DND-41 (cell line): ENCODE results near the gene UNC13D.

Experiments
- ATAC-seq: fragments of 200-7000 bp; cut with Tn5 transposase; 3 replicates; pipeline ENCODE4 v1.9.1; 2021; ENCODE audit warnings: low read depth; ENCODE audit not compliant: insufficient read depth
- DNase-seq: peaks from one replicate; pipeline ENCODE4 v3.0.0-alpha.2; 2020
- H2AFZ ChIP-seq: 2 replicates; pipeline ENCODE4 v1.6.0; 2012; ENCODE audit warnings: low read depth, low read length
- H3K27ac ChIP-seq: 2 replicates; pipeline ENCODE4 v1.5.1; 2012; ENCODE audit warnings: low read length, inconsistent platforms
- H3K27me3 ChIP-seq: fragments of 200-600 bp; sonication (generic); 2 replicates; pipeline ENCODE4 v1.6.0; 2012; ENCODE audit warnings: low read length, mild to moderate bottlenecking, inconsistent platforms; ENCODE audit not compliant: insufficient read depth, poor library complexity
- H3K36me3 ChIP-seq: 2 replicates; pipeline ENCODE4 v1.5.1; 2012; ENCODE audit warnings: low read length, inconsistent platforms; ENCODE audit not compliant: insufficient read depth
- H3K4me1 ChIP-seq: 2 replicates; pipeline ENCODE4 v1.5.1; 2012; ENCODE audit warnings: mild to moderate bottlenecking, low read length; ENCODE audit not compliant: insufficient read depth
- H3K4me2 ChIP-seq: 2 replicates; pipeline ENCODE4 v1.6.0; 2012; ENCODE audit warnings: mild to moderate bottlenecking, moderate library complexity, low read length, inconsistent platforms; ENCODE audit not compliant: insufficient read depth
- H3K4me3 ChIP-seq, 2 experiments: fragments of 200-600 bp in 1 of 2; shearing (Covaris generic) in 1 of 2; 2 replicates each; pipeline ENCODE4 v1.5.1; 2012 to 2016; ENCODE audit warnings: inconsistent platforms in 2 of 2, low read length in 2 of 2, mild to moderate bottlenecking in 2 of 2, low read depth in 1 of 2, moderate library complexity in 1 of 2
- H3K79me2 ChIP-seq: 2 replicates; pipeline ENCODE4 v1.6.0; 2012; ENCODE audit warnings: low read length, inconsistent platforms; ENCODE audit not compliant: insufficient read depth
- H3K9ac ChIP-seq: 2 replicates; pipeline ENCODE4 v1.6.0; 2012; ENCODE audit warnings: low read depth, mild to moderate bottlenecking, inconsistent platforms, low read length, moderate library complexity
- H3K9me3 ChIP-seq: 2 replicates; pipeline ENCODE4 v1.5.1; 2012; ENCODE audit warnings: low read length, moderate library complexity, mild to moderate bottlenecking, inconsistent platforms; ENCODE audit not compliant: insufficient read depth, severe bottlenecking
- H4K20me1 ChIP-seq: 2 replicates; pipeline ENCODE4 v1.6.0; 2012; ENCODE audit warnings: low read length; ENCODE audit not compliant: insufficient read depth
- CTCF ChIP-seq: IDR thresholded peaks from 2 replicates; pipeline ENCODE4 v1.5.1; 2012; ENCODE audit warnings: borderline replicate concordance, low read length, moderate library complexity, mild to moderate bottlenecking; ENCODE audit not compliant: poor library complexity, severe bottlenecking; ENCODE audit errors: extremely low read depth
- EZH2 ChIP-seq: IDR thresholded peaks from 3 replicates; pipeline ENCODE4 v1.6.1; 2012; ENCODE audit warnings: borderline replicate concordance, low read depth, mild to moderate bottlenecking, moderate library complexity, low read length, inconsistent platforms; ENCODE audit not compliant: severe bottlenecking

Gene UNC13D

DNA sequence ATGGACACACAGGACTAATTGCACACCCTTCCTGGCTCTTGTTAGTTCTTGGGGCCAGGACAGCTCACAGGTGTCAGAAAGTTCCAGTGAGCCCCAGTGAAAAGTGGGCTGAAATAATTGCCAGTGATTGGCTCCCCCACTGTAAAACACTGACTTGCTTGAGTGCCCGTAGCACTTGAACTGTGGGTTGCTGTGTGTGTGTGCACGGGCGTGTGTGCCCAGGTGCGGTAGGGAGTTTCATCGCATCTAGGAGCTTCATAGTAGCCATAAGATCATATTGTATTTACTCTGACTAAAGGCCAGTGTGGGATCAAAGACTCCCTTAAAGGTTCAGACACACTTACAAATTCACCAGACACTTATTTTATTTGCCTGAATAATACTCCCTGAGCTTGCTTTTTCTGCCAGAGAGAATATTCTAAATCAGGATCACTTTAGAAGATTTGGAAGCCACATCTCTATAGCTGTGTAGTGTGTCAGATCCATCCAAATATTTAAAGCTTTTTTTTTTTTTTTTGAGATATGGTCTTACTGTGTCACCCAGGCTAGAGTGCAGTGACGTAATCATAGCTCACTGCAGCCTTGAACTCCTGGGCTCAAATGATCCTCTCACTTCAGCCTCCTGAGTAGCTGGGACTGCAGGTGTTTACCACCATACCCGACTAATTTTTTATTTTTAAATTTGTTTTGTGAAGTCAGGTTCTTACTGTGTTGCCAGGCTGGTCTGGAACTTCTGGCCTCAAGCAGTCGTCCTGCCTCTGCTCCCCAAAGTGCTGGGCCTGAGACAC is 48.2 kb downstream of the UNC13D start:
- Histone ChIP-seq H3K27me3 (no peaks in the 10 kb centered on the region), H3K4me3 (no peak overlapping the region), H3K79me2 (peaks cover 89% of the 10 kb centered on the region), H3K27ac (no peak overlapping the region), H2AFZ (no peak overlapping the region), H3K9ac (no peak overlapping the region), H3K9me3 (no peaks in the 10 kb centered on the region), H4K20me1 (peaks cover 23% of the 10 kb centered on the region), H3K36me3 (peaks cover 87% of the 10 kb centered on the region), H3K4me1 (no peaks in the 10 kb centered on the region), H3K4me2 (no peak overlapping the region)
- DNase-seq: no peak
- ATAC-seq: no peak
- TF ChIP-seq EZH2 (no peak), CTCF (no peak)

DNA sequence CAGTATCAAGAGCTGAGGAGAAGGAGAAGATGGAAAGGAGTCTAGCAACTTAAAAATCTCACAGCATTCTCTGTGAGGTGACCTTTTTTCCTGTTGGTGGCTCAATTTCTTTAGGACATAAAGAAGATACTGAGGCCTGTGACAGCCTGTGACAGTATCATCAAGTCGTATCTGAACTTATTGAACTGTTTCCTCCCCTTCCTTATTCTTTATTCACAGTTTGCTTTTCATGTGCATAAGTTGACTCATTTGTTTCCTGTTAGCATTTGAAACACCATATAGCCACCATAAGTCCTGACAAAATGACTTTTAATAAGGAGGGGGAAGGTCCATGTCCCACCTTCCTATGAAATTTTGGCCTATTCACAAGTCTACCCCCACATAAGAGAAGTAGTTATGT is 50.7 kb downstream of the UNC13D start:
- H3K27ac ChIP-seq: no peak overlapping the region
- no peaks in the 10 kb centered on the region for H3K9me3 ChIP-seq
- peaks cover 95% of the 10 kb centered on the region for H3K79me2 ChIP-seq
- peaks cover 22% of the 10 kb centered on the region for H4K20me1 ChIP-seq
- peaks cover 70% of the 10 kb centered on the region for H3K36me3 ChIP-seq
- no peak overlapping the region for H3K4me3 ChIP-seq
- H2AFZ ChIP-seq: no peak overlapping the region
- H3K9ac ChIP-seq: no peak overlapping the region
- no peaks in the 10 kb centered on the region for H3K27me3 ChIP-seq
- no peak for TF ChIP-seq EZH2
- TF ChIP-seq CTCF: no peak
- no peaks in the 10 kb centered on the region for H3K4me1 ChIP-seq
- ATAC-seq: no peak
- no peak for DNase-seq
- no peak overlapping the region for H3K4me2 ChIP-seq

GRCh38 chr17:75791254-75791653 is 53.0 kb downstream of the UNC13D start:
- Histone ChIP-seq H3K4me2 (no peak overlapping the region), H3K27ac (no peak overlapping the region), H4K20me1 (peaks cover 20% of the 10 kb centered on the region), H2AFZ (no peak overlapping the region), H3K9me3 (no peaks in the 10 kb centered on the region), H3K36me3 (peaks cover 60% of the 10 kb centered on the region), H3K79me2 (peaks cover 98% of the 10 kb centered on the region), H3K4me1 (peaks cover 12% of the 10 kb centered on the region), H3K27me3 (no peaks in the 10 kb centered on the region), H3K4me3 (no peak overlapping the region), H3K9ac (no peak overlapping the region)
- no peak for TF ChIP-seq CTCF
- no peak for TF ChIP-seq EZH2
- DNase-seq (no peak), ATAC-seq (no peak)
